GM12878 (cell line): ENCODE measurements around the gene PTPRM. TPM values are rescaled to one million over a fixed set of nuclear protein-coding genes. Genes with fewer than 3 reads are reported as not detected.

ENCODE experiments used
- ATAC-seq: fragments of 200-7000 bp; cut with Tn5 transposase; 3 replicates; pipeline ENCODE4 v1.9.1; 2020; ENCODE audit warnings: mild to moderate bottlenecking, moderate library complexity
- BruUV-seq: library from RNA; stranded (reverse); fragments of 400-500 nt; replicated peaks from 2 replicates; lab custom pipeline; 2021; lab: Mats Ljungman, UMichigan
- CTCF ChIA-PET: fragments of 300-600 bp; sonication (Branson Sonifier 250); formaldehyde crosslinking; extraction: SDS; loops from one replicate; lab custom pipeline; 2021; ENCODE audit warnings: inconsistent platforms; lab: Yijun Ruan, JAX
- POLR2A ChIA-PET: fragments of 350-600 bp; formaldehyde crosslinking; extraction: SDS; loops from one replicate; lab custom pipeline; 2021; ENCODE audit warnings: inconsistent platforms; lab: Charles Lee
- RAD21 ChIA-PET: fragments of 300-600 bp; sonication (Branson Sonifier 250); formaldehyde crosslinking; loops from one replicate; lab custom pipeline; 2023; ENCODE audit warnings: antibody characterized with exemption; ENCODE audit not compliant: unreplicated experiment; lab: Charles Lee
- SMC1A ChIA-PET: fragments of 300-600 bp; sonication (Branson Sonifier 250); formaldehyde crosslinking; loops from one replicate; lab custom pipeline; 2023; ENCODE audit not compliant: unreplicated experiment, uncharacterized antibody; lab: Charles Lee
- DNase-seq: peaks from one replicate; pipeline ENCODE4 v3.0.0-alpha.2; 2011; ENCODE audit warnings: low read depth, low spot score
- FAIRE-seq: peaks from 3 replicates; lab custom pipeline; 2011; peaks lifted over from hg19 to GRCh38; lab: Jason Lieb, UNC
- H2AFZ ChIP-seq: 2 replicates; pipeline ENCODE4 v1.6.0; 2011; ENCODE audit warnings: low read depth, low read length, control low read depth; ENCODE audit not compliant: control insufficient read depth
- H3K27ac ChIP-seq: 2 replicates; pipeline ENCODE4 v1.5.1; 2011; ENCODE audit warnings: control low read depth; ENCODE audit not compliant: control insufficient read depth, insufficient read depth
- H3K27me3 ChIP-seq, 2 experiments: replicated peaks in 1 of 2; 2 replicates each; pipeline versions ENCODE4 v1.6.0 to v1.6.1; 2011; ENCODE audit warnings: low read length in 1 of 2; ENCODE audit not compliant: control insufficient read depth in 2 of 2, insufficient read depth in 2 of 2
- H3K36me3 ChIP-seq, 2 experiments: 2 replicates each; pipeline ENCODE4 v1.5.1; 2011; ENCODE audit warnings: low read length in 1 of 2; ENCODE audit not compliant: control insufficient read depth in 2 of 2, insufficient read depth in 2 of 2
- H3K4me1 ChIP-seq: 2 replicates; pipeline ENCODE4 v1.6.1; 2011; ENCODE audit warnings: mild to moderate bottlenecking, low read length, moderate library complexity, mixed read lengths; ENCODE audit not compliant: control insufficient read depth, insufficient read depth
- H3K4me2 ChIP-seq: 2 replicates; pipeline ENCODE4 v1.6.0; 2011; ENCODE audit warnings: control low read depth; ENCODE audit not compliant: control insufficient read depth, insufficient read depth
- H3K4me3 ChIP-seq: fragments of 200-600 bp; sonication (generic); 2 replicates; pipeline ENCODE4 v1.5.1; 2016
- H3K79me2 ChIP-seq: 2 replicates; pipeline ENCODE4 v1.6.0; 2011; ENCODE audit warnings: low read length; ENCODE audit not compliant: control insufficient read depth, insufficient read depth
- H3K9ac ChIP-seq: 2 replicates; pipeline ENCODE4 v1.8.0; 2011; ENCODE audit warnings: low read length, control low read depth, mixed read lengths; ENCODE audit not compliant: control insufficient read depth, insufficient read depth
- H3K9me3 ChIP-seq: replicated peaks from 3 replicates; pipeline ENCODE4 v1.5.1; 2011; ENCODE audit warnings: mild to moderate bottlenecking, low read length; ENCODE audit not compliant: control insufficient read depth, insufficient read depth
- H4K20me1 ChIP-seq: 2 replicates; pipeline ENCODE4 v1.6.0; 2011; ENCODE audit not compliant: control insufficient read depth, insufficient read depth
- CBX3 ChIP-seq: fragments of 200-600 bp; sonication (generic); IDR thresholded peaks from 2 replicates; pipeline ENCODE4 v1.6.1; 2016; ENCODE audit warnings: low read depth, borderline replicate concordance
- CHD2 ChIP-seq: IDR thresholded peaks from 2 replicates; pipeline ENCODE4 v1.6.1; 2011; ENCODE audit warnings: low read depth, low read length, improper control_type of control experiment, borderline replicate concordance
- EGR1 ChIP-seq, 2 experiments: IDR thresholded peaks; 1 replicate in 1 of 2; 2 replicates in 1 of 2; pipeline ENCODE4 v1.6.1; 2011 to 2012; ENCODE audit warnings: low read depth in 2 of 2, low read length in 2 of 2, borderline replicate concordance in 1 of 2, mild to moderate bottlenecking in 1 of 2, moderate library complexity in 1 of 2
- EP300 ChIP-seq, 2 experiments: fragments of 150-350 bp in 1 of 2; IDR thresholded peaks; 2 replicates each; pipeline ENCODE4 v1.6.1; 2011 to 2012; ENCODE audit warnings: low read depth in 2 of 2, low read length in 2 of 2, borderline replicate concordance in 1 of 2, improper control_type of control experiment in 1 of 2, inconsistent platforms in 1 of 2; ENCODE audit not compliant: control insufficient read depth in 1 of 2
- GATAD2B ChIP-seq: fragments of 450-650 bp; conservative IDR thresholded peaks from 2 replicates; pipeline ENCODE4 v1.6.1; 2017; ENCODE audit warnings: low read depth, mild to moderate bottlenecking, moderate library complexity
- HDAC6 ChIP-seq: fragments of 200-600 bp; sonication (generic); IDR thresholded peaks from one replicate; pipeline ENCODE4 v1.8.0; 2017; ENCODE audit warnings: antibody characterized with exemption; ENCODE audit not compliant: unreplicated experiment
- IKZF2 ChIP-seq, 2 experiments: fragments of 450-650 bp; IDR thresholded peaks; 2 replicates each; pipeline ENCODE4 v1.6.1; 2017; ENCODE audit warnings: mild to moderate bottlenecking in 2 of 2, moderate library complexity in 2 of 2
- MLLT1 ChIP-seq: fragments of 450-650 bp; IDR thresholded peaks from 2 replicates; pipeline ENCODE4 v1.6.1; 2016; ENCODE audit warnings: mild to moderate bottlenecking
- MYB ChIP-seq: fragments of 150-350 bp; IDR thresholded peaks from 2 replicates; pipeline ENCODE4 v1.6.1; 2014; ENCODE audit warnings: mild to moderate bottlenecking, low read depth, low read length, borderline replicate concordance
- MYC ChIP-seq: IDR thresholded peaks from 2 replicates; pipeline ENCODE4 v1.6.1; 2011; ENCODE audit warnings: mild to moderate bottlenecking, low read length, moderate library complexity, inconsistent platforms; ENCODE audit not compliant: insufficient read depth, insufficient replicate concordance, insufficient read length, severe bottlenecking
- NRF1 ChIP-seq: conservative IDR thresholded peaks from 2 replicates; pipeline ENCODE4 v1.6.1; 2011; ENCODE audit warnings: mild to moderate bottlenecking, low read depth, low read length, improper control_type of control experiment
- POLR2A ChIP-seq: IDR thresholded peaks from 2 replicates; pipeline ENCODE4 v1.6.1; 2011; ENCODE audit warnings: low read depth, mild to moderate bottlenecking, low read length
- REST ChIP-seq: IDR thresholded peaks from 2 replicates; pipeline ENCODE4 v1.6.1; 2012; ENCODE audit warnings: mild to moderate bottlenecking, low read depth, low read length
- SP1 ChIP-seq: IDR thresholded peaks from one replicate; pipeline ENCODE4 v1.6.1; 2011; ENCODE audit warnings: low read depth, low read length
- SUZ12 ChIP-seq: fragments of 200-600 bp; sonication (generic); IDR thresholded peaks from one replicate; pipeline ENCODE4 v1.6.1; 2018; ENCODE audit warnings: antibody characterized with exemption, mild to moderate bottlenecking; ENCODE audit not compliant: unreplicated experiment
- WGBS: methylation state at CpG from one replicate; pipeline ENCODE4 v1.1.6; 2016; ENCODE audit warnings: low lambda C conversion rate; ENCODE audit not compliant: insufficient replicate concordance, insufficient coverage; ENCODE audit errors: missing lambda C conversion rate; 5-methylcytosine and 5-hydroxymethylcytosine counted together
- in situ Hi-C: fragments of 300-500 bp; cut with MboI; formaldehyde crosslinking; loops from 9 replicates; pipeline ENCODE4 v1.14.3; 2018; ENCODE audit warnings: mixed read lengths
- intact Hi-C: fragments of 100-400 bp; cut with micrococcal nuclease; formaldehyde crosslinking; loops from one replicate; pipeline ENCODE4 v1.14.2; 2022; ENCODE audit not compliant: unreplicated experiment
- polyA plus RNA-seq, 11 experiments: library from polyadenylated mRNA; depleted of rRNA in 4 of 11; unstranded in 6 of 11; stranded (reverse) in 5 of 11; fragments of >200 nt; fragmentation: Nextera tagmentation in 4 of 11; fragmentation: Illumina TruSeq in 1 of 11; extraction: Ambion mirVana in 4 of 11; extraction: Trizol in 1 of 11; gene quantifications; 1 replicate in 1 of 11; 2 replicates in 10 of 11; pipeline versions ENCODE4 v1.2.1 to v1.2.3, GENCODE V29; 2011 to 2016; ENCODE audit warnings: inconsistent platforms in 2 of 11, missing spikeins in 2 of 11, low read depth in 1 of 11
- total RNA-seq, 4 experiments: library from RNA; depleted of rRNA in 3 of 4; stranded (reverse); fragments of >200 nt in 3 of 4; fragmentation: Illumina TruSeq in 1 of 4; extraction: Trizol in 1 of 4; gene quantifications; 2 replicates each; pipeline versions ENCODE4 v1.2.1 to v1.2.3, GENCODE V29; 2013 to 2021
- TF ChIP-seq, protein P1 (sequence below): IDR thresholded peaks from 2 replicates; pipeline ENCODE4 v1.6.1; 2011; ENCODE audit warnings: low read depth, low read length, improper control_type of control experiment, borderline replicate concordance

PTPRM gene
- total and polyA plus RNA-seq, 10 of the 15 experiments (the other 5 are each of a cell fraction or from before 2014, with no cell fraction given): 0.07 to 22.6 (median 0.60) TPM

DNA sequence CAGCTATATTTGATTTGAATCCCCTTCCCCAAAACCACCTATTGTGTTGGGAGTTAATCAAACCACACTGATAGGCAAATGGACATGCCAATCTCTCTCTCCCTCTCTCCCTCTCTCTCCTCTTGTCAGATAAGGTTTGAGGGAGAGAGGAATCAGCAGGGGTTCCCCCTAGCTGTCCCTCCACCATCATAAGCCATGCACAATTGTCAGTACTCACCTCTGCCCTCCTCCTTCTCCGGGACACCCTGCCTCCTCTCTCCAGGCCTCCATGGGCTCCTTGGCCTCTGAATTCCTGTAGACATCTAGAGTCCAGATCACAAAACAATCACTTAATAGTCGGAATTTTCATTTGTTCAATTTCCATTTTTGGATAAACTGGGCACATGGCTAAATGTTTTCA is 798.4 kb downstream of the PTPRM start (continued):
- no peak for TF ChIP-seq MLLT1
- no peak for TF ChIP-seq MYC
- no peak for TF ChIP-seq SUZ12
- no peak for TF ChIP-seq CBX3
- no peak for TF ChIP-seq MYB
- no peak for TF ChIP-seq GATAD2B
- TF ChIP-seq REST: no peak

- H3K36me3 ChIP-seq: no peaks in the 10 kb centered on the region
- no peaks in the 10 kb centered on the region for H3K4me1 ChIP-seq
- H3K79me2 ChIP-seq: no peaks in the 10 kb centered on the region
- no peak overlapping the region for H3K27ac ChIP-seq
- 44% methylated on average over 5 of the region's 5 CpGs for WGBS
- ATAC-seq (no peak), DNase-seq (no peak), FAIRE-seq (no peak)
- POLR2A ChIA-PET: no interaction called here
- CTCF ChIA-PET: no interaction called here
- intact Hi-C loops (no loop called here), in situ Hi-C loops (no loop called here)
- H3K9ac ChIP-seq: no peak overlapping the region
- RAD21 ChIA-PET: no interaction called here
- H3K27me3 ChIP-seq: peaks cover 0 to 4% of the 10 kb centered on the region in 2 experiments
- SMC1A ChIA-PET: interaction anchor here (0.6 kb wide), 1 partner anchor 226 kb away, joined by 3 read pairs; no protein-coding TSS in a partner anchor
- no TSS peak for BruUV-seq
- H4K20me1 ChIP-seq: no peaks in the 10 kb centered on the region
- H3K9me3 ChIP-seq: no peaks in the 10 kb centered on the region
- no peak overlapping the region for H3K4me2 ChIP-seq
- H3K4me3 ChIP-seq: no peak overlapping the region
- H2AFZ ChIP-seq: no peak overlapping the region
- TF ChIP-seq, protein P1, sequence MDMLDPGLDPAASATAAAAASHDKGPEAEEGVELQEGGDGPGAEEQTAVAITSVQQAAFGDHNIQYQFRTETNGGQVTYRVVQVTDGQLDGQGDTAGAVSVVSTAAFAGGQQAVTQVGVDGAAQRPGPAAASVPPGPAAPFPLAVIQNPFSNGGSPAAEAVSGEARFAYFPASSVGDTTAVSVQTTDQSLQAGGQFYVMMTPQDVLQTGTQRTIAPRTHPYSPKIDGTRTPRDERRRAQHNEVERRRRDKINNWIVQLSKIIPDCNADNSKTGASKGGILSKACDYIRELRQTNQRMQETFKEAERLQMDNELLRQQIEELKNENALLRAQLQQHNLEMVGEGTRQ: no peak
- TF ChIP-seq POLR2A: no peak
- no peak for TF ChIP-seq GATAD2B
- no peak for TF ChIP-seq IKZF2 (IDR thresholded peaks at IDR 0.05)
- no peak for TF ChIP-seq EP300 (IDR thresholded peaks at IDR 0.05; ENCODE audit: borderline replicate concordance in 1 of 2, control insufficient read depth in 1 of 2, low read depth in 2 of 2, low read length in 2 of 2)
- TF ChIP-seq HDAC6: no peak
- no peak for TF ChIP-seq NRF1
- no peak for TF ChIP-seq SP1
- TF ChIP-seq CHD2: no peak
- no peak for TF ChIP-seq EGR1 (IDR thresholded peaks at IDR 0.05; ENCODE audit: borderline replicate concordance in 1 of 2, low read depth in 2 of 2, low read length in 2 of 2)
Observed at GRCh38 chr18:8366070-8366469, 799.0 kb downstream of the PTPRM start.
